Measurements from ENCODE around the gene LRMDA. TPM values are rescaled to one million over a fixed set of nuclear protein-coding genes. Genes with fewer than 3 reads are reported as not detected.
A peak's percentile ranks its signal among the peaks of the same experiment; 100 is the strongest.

LRMDA gene
- total RNA-seq, 1 donor = under 0.01 TPM

DNA sequence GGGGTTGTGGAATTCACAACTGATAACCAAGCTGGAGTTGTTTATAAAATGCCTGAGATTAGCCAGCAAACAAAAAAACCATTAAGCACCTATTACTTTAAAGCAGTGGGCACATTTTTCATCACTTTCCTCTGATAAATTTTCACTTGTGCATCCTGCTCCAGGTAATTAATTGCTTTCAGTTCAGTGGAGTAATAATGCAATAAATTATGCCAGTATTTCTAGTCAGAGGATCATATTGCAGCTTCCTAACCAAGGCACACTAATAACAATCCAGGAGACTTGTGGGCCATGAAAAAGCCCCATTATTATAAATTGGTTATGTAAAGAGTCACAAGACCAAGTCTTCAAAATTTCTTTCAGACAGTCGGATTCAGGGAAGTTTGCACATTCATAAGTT, 193.2 kb downstream of the LRMDA start:
- TF ChIP-seq, protein P1, sequence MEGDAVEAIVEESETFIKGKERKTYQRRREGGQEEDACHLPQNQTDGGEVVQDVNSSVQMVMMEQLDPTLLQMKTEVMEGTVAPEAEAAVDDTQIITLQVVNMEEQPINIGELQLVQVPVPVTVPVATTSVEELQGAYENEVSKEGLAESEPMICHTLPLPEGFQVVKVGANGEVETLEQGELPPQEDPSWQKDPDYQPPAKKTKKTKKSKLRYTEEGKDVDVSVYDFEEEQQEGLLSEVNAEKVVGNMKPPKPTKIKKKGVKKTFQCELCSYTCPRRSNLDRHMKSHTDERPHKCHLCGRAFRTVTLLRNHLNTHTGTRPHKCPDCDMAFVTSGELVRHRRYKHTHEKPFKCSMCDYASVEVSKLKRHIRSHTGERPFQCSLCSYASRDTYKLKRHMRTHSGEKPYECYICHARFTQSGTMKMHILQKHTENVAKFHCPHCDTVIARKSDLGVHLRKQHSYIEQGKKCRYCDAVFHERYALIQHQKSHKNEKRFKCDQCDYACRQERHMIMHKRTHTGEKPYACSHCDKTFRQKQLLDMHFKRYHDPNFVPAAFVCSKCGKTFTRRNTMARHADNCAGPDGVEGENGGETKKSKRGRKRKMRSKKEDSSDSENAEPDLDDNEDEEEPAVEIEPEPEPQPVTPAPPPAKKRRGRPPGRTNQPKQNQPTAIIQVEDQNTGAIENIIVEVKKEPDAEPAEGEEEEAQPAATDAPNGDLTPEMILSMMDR (IDR thresholded peaks at IDR 0.05; ENCODE audit: insufficient read depth, low read depth, low read length) = no peak
- no peak overlapping the region for H3K4me3 ChIP-seq (ENCODE audit: low read depth, low read length)
- DNase-seq (ENCODE audit: low read depth) = no peak

DNA sequence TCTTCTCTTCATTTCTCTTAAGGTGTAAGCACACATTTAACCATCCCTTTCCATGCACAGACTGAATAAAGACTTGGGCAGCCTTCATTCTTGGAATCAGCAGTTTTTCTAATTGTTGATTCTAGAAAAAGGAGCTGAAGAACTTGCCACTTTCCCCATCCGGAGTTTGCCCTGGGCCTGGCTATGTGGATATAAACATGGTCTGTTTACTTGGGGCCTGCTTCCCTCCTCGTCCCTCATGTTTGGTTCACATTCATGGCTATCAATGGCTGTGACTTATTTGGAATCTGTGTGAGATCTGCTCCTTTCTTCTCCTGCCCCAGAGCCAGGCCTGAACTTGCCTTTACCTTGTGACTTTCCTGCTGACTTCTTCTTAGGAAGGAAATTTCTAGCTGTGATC, 199.3 kb downstream of the LRMDA start:
- TF ChIP-seq, protein P1 (IDR thresholded peaks at IDR 0.05; ENCODE audit: insufficient read depth, low read depth, low read length) = no peak
- no peak overlapping the region for H3K4me3 ChIP-seq (ENCODE audit: low read depth, low read length)
- no peak for DNase-seq (ENCODE audit: low read depth)

DNA sequence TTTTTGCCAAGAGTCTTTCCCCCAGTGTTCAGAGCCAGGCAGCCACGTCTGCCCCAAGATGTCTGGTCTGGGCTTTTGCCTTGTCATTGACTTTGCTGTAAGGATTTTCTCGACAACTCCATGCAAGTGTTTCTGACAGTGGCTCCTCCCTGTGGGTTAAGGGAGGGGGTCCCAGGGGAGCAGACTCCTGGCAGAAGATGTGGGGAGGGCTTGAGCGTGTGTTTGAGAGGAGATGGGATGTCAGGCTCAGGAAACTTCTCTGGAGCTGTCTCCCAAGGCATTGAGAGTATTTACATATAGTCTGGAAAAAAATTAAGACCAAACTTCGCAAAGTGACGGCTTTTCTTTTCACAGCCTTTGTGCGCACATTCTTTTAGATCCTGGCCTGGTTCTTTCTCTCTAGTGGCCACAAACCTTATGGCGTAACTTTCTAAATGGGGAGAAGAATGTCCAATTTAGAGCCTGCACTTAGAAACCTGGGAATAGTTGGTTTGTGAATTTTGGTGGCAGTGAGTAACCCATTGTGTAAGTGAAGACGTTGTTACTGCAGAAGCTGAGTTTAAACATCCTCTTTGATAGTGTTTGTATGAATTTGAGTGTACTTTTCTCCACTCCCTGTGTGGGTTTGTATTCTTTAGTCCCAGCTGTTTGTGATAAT, 201.5 kb downstream of the LRMDA start:
- no peak overlapping the region for H3K4me3 ChIP-seq (ENCODE audit: low read depth, low read length)
- DNase-seq (ENCODE audit: low read depth) = peak; percentile 6
- TF ChIP-seq, protein P1 (IDR thresholded peaks at IDR 0.05; ENCODE audit: insufficient read depth, low read depth, low read length) = no peak

DNA sequence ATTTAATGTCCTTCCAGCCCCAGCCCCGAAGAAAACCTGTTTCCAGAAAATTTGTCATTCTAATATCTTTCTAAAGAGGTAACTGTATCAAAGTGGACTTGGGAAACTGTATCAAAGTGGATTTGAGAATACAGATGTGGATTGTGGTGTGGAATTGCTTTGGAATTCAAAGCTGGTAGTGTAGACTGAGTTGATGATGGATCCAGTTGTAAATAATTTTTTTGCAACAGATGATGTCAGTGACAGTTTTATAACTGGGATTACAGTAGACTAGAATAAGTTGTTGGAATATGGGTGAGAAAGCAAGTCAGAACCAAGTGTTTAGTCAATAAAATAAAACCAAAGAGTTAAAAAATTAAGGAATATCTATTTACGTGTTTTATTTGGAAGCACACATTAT, 202.1 kb downstream of the LRMDA start:
- H3K4me3 ChIP-seq (ENCODE audit: low read depth, low read length) = no peak overlapping the region
- TF ChIP-seq, protein P1 (IDR thresholded peaks at IDR 0.05; ENCODE audit: insufficient read depth, low read depth, low read length) = no peak
- no peak for DNase-seq (ENCODE audit: low read depth)

DNA sequence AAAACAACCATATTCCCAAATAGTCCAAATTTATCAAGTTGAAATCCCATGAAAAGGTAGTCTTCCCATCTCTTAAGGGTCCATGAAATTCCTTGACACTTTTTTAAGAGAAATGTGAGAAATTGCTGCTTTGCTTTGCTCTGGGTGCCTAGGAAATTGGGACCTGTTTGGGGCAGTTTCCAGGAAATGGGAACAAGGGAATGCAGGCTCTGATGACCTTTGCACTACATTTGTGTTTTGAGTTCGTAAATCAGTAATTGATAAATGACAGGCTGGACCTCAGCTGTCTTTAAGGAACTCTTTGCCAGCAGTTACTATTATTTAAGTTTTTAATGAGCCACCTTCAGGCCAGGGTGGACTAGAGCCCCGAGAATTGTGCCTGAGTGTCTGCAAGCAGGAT, 203.5 kb downstream of the LRMDA start:
- DNase-seq (ENCODE audit: low read depth) = no peak
- H3K4me3 ChIP-seq (ENCODE audit: low read depth, low read length) = no peak overlapping the region
- TF ChIP-seq, protein P1 (IDR thresholded peaks at IDR 0.05; ENCODE audit: insufficient read depth, low read depth, low read length) = no peak

DNA sequence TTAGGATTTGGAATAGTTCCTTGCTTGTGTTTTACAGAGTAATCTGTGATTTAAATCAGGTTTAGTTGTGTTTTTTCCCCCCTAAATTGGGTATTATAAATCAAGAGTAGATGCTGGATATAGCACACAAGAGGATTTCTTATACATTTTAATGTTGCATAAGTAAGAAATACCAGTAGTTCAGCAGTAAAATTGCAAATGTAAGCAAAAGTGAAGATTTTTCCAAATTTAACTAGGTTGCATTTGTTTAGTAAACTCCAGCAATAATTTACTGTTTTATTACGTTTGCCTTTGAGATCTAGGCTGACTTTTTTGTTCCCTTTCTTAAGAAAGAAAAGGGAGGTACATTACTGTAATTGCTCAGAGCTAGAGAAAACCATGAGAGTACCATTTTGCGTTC, 207.3 kb downstream of the LRMDA start:
- DNase-seq (ENCODE audit: low read depth) = no peak
- no peak overlapping the region for H3K4me3 ChIP-seq (ENCODE audit: low read depth, low read length)
- TF ChIP-seq, protein P1 (IDR thresholded peaks at IDR 0.05; ENCODE audit: insufficient read depth, low read depth, low read length) = no peak

DNA sequence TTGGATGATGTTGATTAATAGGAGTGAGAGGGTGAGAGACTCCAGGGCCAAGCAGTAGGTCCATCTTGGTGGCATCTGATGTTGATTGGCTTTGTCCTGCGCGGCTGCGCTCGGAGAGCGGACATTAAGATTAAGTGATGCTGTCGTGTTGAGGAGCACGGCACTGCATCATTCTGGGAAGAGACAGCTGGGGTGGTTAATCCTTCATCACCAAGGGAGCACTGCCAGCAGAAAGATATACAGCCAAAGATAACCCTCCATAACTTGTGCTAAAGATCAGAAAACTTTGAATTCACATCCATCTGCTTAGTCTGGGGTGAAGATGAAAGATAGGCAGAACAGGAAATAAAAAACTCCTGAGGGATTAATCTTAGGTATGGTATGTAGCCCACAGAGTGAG, 208.3 kb downstream of the LRMDA start:
- DNase-seq (ENCODE audit: low read depth) = no peak
- no peak overlapping the region for H3K4me3 ChIP-seq (ENCODE audit: low read depth, low read length)
- TF ChIP-seq, protein P1 (IDR thresholded peaks at IDR 0.05; ENCODE audit: insufficient read depth, low read depth, low read length) = no peak

Measured in fibroblast of villous mesenchyme (primary cell).